ENCODE results near the gene FYN. TPM values are rescaled to one million over a fixed set of nuclear protein-coding genes. Genes with fewer than 3 reads are reported as not detected.

Gene FYN
- total and polyA plus RNA-seq, 9 of the 15 experiments (the other 6 are each of a cell fraction or from before 2014, with no cell fraction given) = 2.9 to 22.1 (median 11.4) TPM

GRCh38 chr6:111642463-111643158, 230.6 kb downstream of the FYN start (continued):
- TF ChIP-seq MYC (IDR thresholded peaks at IDR 0.05; ENCODE audit: low read depth, low read length) (peak; percentile 26; the same call in 1 of the 2 replicates), MYC (CRISPR knock-in tag; IDR thresholded peaks at IDR 0.05; ENCODE audit: borderline replicate concordance, low read depth) (no peak), CTBP1 (IDR thresholded peaks at IDR 0.05; ENCODE audit: borderline replicate concordance) (0 out of 2 replicates have a peak, but pooled peaks have one; percentile 25), ZNF384 (IDR thresholded peaks at IDR 0.05; ENCODE audit: low read depth, low read length) (peak; percentile 33; the same call in 1 of the 2 replicates)

GRCh38 chr6:111639266-111639665, 234.0 kb downstream of the FYN start:
- no peak for DNase-seq (ENCODE audit: extremely low read depth in 1 of 4, low spot score in 3 of 4)
- Histone ChIP-seq H3K4me3 (no peak overlapping the region), H3K36me3 (ENCODE audit: control insufficient read depth, insufficient read depth, low read length) (no peaks in the 10 kb centered on the region), H3K27me3 (ENCODE audit: control insufficient read depth in 2 of 2, insufficient read depth in 2 of 2, low read length in 2 of 2) (peaks cover 0 to 3% of the 10 kb centered on the region in 2 experiments; a peak in 1 of 5 replicates), H3K4me1 (replicated peaks in 1 of 2; ENCODE audit: control insufficient read depth in 2 of 2, insufficient read depth in 2 of 2, low read length in 2 of 2) (no peaks in the 10 kb centered on the region), H4K20me1 (replicated peaks; ENCODE audit: control insufficient read depth, insufficient read depth, low read length) (no peaks in the 10 kb centered on the region), H3K9me3 (replicated peaks; ENCODE audit: control insufficient read depth, insufficient read depth, low read depth, low read length) (no peaks in the 10 kb centered on the region; the same call in 1 of the 2 replicates), H3K27ac (ENCODE audit: extremely low read depth, low read depth, low read length) (no peak overlapping the region), H3K79me2 (ENCODE audit: control insufficient read depth, insufficient read depth, low read length) (no peaks in the 10 kb centered on the region), H3K9me1 (ENCODE audit: control insufficient read depth, insufficient read depth, low read length) (no peaks in the 10 kb centered on the region), H3K9ac (ENCODE audit: insufficient read depth in 1 of 2, low read depth in 2 of 2, low read length in 2 of 2) (no peak overlapping the region), H2AFZ (ENCODE audit: low read depth, low read length) (no peak overlapping the region), H3K4me2 (ENCODE audit: insufficient read depth, low read length) (no peak overlapping the region)
- intact Hi-C loops (cut with micrococcal nuclease) (no loop called here), in situ Hi-C loops (cut with MboI) (loop anchor here (25.0 kb wide), 1 partner anchor 377 kb away; a partner anchor contains a TSS)
- BruUV-seq (replicated peaks) = no TSS peak
- CTCF ChIA-PET (ENCODE audit: low intra/inter-chr PET ratio) = no interaction called here
- no peak for FAIRE-seq
- POLR2A ChIA-PET = no interaction called here
- no peak for ATAC-seq
- TF ChIP-seq ZNF639 (CRISPR knock-in tag; conservative IDR thresholded peaks at IDR 0.05 in 1 of 2, IDR thresholded peaks at IDR 0.05 in 1 of 2) = no peak
- no peak for TF ChIP-seq NR4A1 (CRISPR knock-in tag; IDR thresholded peaks at IDR 0.05)
- TF ChIP-seq NR4A1 (tag; IDR thresholded peaks at IDR 0.05) = no peak
- no peak for TF ChIP-seq NFYB (IDR thresholded peaks at IDR 0.05; ENCODE audit: extremely low read depth, insufficient read length)
- TF ChIP-seq ZBED1 (IDR thresholded peaks at IDR 0.05) = no peak
- TF ChIP-seq THAP12 (CRISPR knock-in tag; IDR thresholded peaks at IDR 0.05) = no peak
- TF ChIP-seq NR1H2 (CRISPR knock-in tag; IDR thresholded peaks at IDR 0.05) = no peak
- no peak for TF ChIP-seq TFAM (CRISPR knock-in tag; conservative IDR thresholded peaks at IDR 0.05)
- TF ChIP-seq MAFG (tag; conservative IDR thresholded peaks at IDR 0.05) = no peak
- no peak for TF ChIP-seq ZFX (CRISPR knock-in tag; IDR thresholded peaks at IDR 0.05)
- no peak for TF ChIP-seq MLLT1 (IDR thresholded peaks at IDR 0.05)
- TF ChIP-seq JUN (IDR thresholded peaks at IDR 0.05; ENCODE audit: borderline replicate concordance, low read depth, low read length) = no peak
- no peak for TF ChIP-seq JUN (CRISPR knock-in tag; IDR thresholded peaks at IDR 0.05; ENCODE audit: borderline replicate concordance)

Measured in K562 (cell line).